K562 (cell line): Measurements from ENCODE around the gene NCKIPSD. TPM values are rescaled to one million over a fixed set of nuclear protein-coding genes. Genes with fewer than 3 reads are reported as not detected.

Experiments
- ATAC-seq: fragments of 200-7000 bp; cut with Tn5 transposase; 3 replicates; pipeline ENCODE4 v1.9.1; 2020; ENCODE audit warnings: moderate library complexity
- BruUV-seq: library from RNA; stranded (reverse); fragments of 400-500 nt; replicated peaks from 2 replicates; lab custom pipeline; 2021; lab: Mats Ljungman, UMichigan
- CTCF ChIA-PET: fragments of 300-600 bp; formaldehyde crosslinking; extraction: SDS; loops from one replicate; lab custom pipeline; 2021; ENCODE audit warnings: low intra/inter-chr PET ratio; lab: Yijun Ruan, JAX
- POLR2A ChIA-PET: fragments of 300-600, 350-650 bp; sonication (Branson Sonifier 250); formaldehyde crosslinking; extraction: SDS; loops from one replicate; lab custom pipeline; 2021; ENCODE audit warnings: antibody characterized with exemption, inconsistent platforms; lab: Yijun Ruan, JAX
- DNase-seq, 4 experiments: peaks; one replicate each; pipeline versions ENCODE4 v3.0.0 to v3.0.0-alpha.2; 2011 to 2018; ENCODE audit warnings: low spot score in 3 of 4, mixed read lengths in 3 of 4; ENCODE audit errors: extremely low read depth in 1 of 4
- FAIRE-seq: peaks from 2 replicates; lab custom pipeline; 2011; peaks lifted over from hg19 to GRCh38; lab: Jason Lieb, UNC
- H2AFZ ChIP-seq: 2 replicates; pipeline ENCODE4 v1.6.0; 2011; ENCODE audit warnings: low read depth, low read length, control low read depth, inconsistent platforms
- H3K27ac ChIP-seq: fragments of 200-600 bp; 3 replicates; pipeline ENCODE4 v1.8.0; 2011; ENCODE audit warnings: low read depth, mild to moderate bottlenecking, control low read depth, inconsistent platforms, low read length, moderate library complexity, mixed read lengths; ENCODE audit errors: extremely low read depth
- H3K27me3 ChIP-seq, 2 experiments: fragments of 300-600 bp in 1 of 2; 2 replicates in 1 of 2; 3 replicates in 1 of 2; pipeline versions ENCODE4 v1.6.0 to v1.8.0; 2011; ENCODE audit warnings: inconsistent platforms in 2 of 2, low read length in 2 of 2, mild to moderate bottlenecking in 1 of 2, mixed read lengths in 1 of 2, moderate library complexity in 1 of 2; ENCODE audit not compliant: control insufficient read depth in 2 of 2, insufficient read depth in 2 of 2
- H3K36me3 ChIP-seq: fragments of 300-600 bp; 3 replicates; pipeline ENCODE4 v1.8.0; 2011; ENCODE audit warnings: mild to moderate bottlenecking, low read length, inconsistent platforms; ENCODE audit not compliant: control insufficient read depth, insufficient read depth
- H3K4me1 ChIP-seq, 2 experiments: fragments of 200-600 bp in 1 of 2; replicated peaks in 1 of 2; 2 replicates in 1 of 2; 3 replicates in 1 of 2; pipeline versions ENCODE4 v1.5.1 to v1.8.0; 2011; ENCODE audit warnings: inconsistent platforms in 2 of 2, low read length in 2 of 2, mild to moderate bottlenecking in 1 of 2, mixed read lengths in 1 of 2, moderate library complexity in 1 of 2; ENCODE audit not compliant: control insufficient read depth in 2 of 2, insufficient read depth in 2 of 2
- H3K4me2 ChIP-seq: 2 replicates; pipeline ENCODE4 v1.6.1; 2011; ENCODE audit warnings: low read length, control low read depth, inconsistent platforms, mixed read lengths; ENCODE audit not compliant: insufficient read depth
- H3K4me3 ChIP-seq: fragments of 200-600 bp; sonication (generic), shearing (Covaris generic); 2 replicates; pipeline ENCODE4 v1.5.1; 2016; ENCODE audit warnings: control low read depth, inconsistent platforms
- H3K79me2 ChIP-seq: fragments of 200-600 bp; 3 replicates; pipeline ENCODE4 v1.8.0; 2011; ENCODE audit warnings: low read length, inconsistent platforms; ENCODE audit not compliant: control insufficient read depth, insufficient read depth
- H3K9ac ChIP-seq, 2 experiments: 2 replicates each; pipeline versions ENCODE4 v1.6.0 to v1.6.1; 2011; ENCODE audit warnings: low read depth in 2 of 2, low read length in 2 of 2, control low read depth in 1 of 2, inconsistent platforms in 1 of 2, mild to moderate bottlenecking in 1 of 2, mixed read lengths in 1 of 2; ENCODE audit not compliant: insufficient read depth in 1 of 2
- H3K9me1 ChIP-seq: one replicate; pipeline ENCODE4 v1.6.0; 2011; ENCODE audit warnings: inconsistent platforms, mild to moderate bottlenecking, low read length, moderate library complexity; ENCODE audit not compliant: control insufficient read depth, insufficient read depth
- H3K9me3 ChIP-seq: replicated peaks from 2 replicates; pipeline ENCODE4 v1.5.1; 2011; ENCODE audit warnings: low read depth, low read length, inconsistent platforms; ENCODE audit not compliant: control insufficient read depth, insufficient read depth
- H4K20me1 ChIP-seq: replicated peaks from 2 replicates; pipeline ENCODE4 v1.6.1; 2011; ENCODE audit warnings: low read length, inconsistent platforms, mixed read lengths; ENCODE audit not compliant: control insufficient read depth, insufficient read depth
- ATF2 ChIP-seq: sonication (generic); formaldehyde crosslinking; IDR thresholded peaks from 2 replicates; pipeline ENCODE4 v1.8.1; 2022; ENCODE audit warnings: missing genetic modification reagents
- CCAR2 ChIP-seq: fragments of 200-400 bp; formaldehyde crosslinking; IDR thresholded peaks from 2 replicates; pipeline ENCODE4 v1.6.1; 2017; ENCODE audit warnings: mild to moderate bottlenecking, low read depth, low read length
- CREM ChIP-seq: IDR thresholded peaks from 2 replicates; pipeline ENCODE4 v1.6.1; 2014; ENCODE audit warnings: antibody characterized with exemption, low read depth
- E2F8 ChIP-seq: fragments of 450-650 bp; IDR thresholded peaks from 2 replicates; pipeline ENCODE4 v1.7.1; 2018; ENCODE audit warnings: mild to moderate bottlenecking, low read depth; ENCODE audit not compliant: partially characterized antibody
- HDGF ChIP-seq: fragments of 450-650 bp; IDR thresholded peaks from 2 replicates; pipeline ENCODE4 v1.6.1; 2016
- REST ChIP-seq, 2 experiments: fragments of 450-650 bp; formaldehyde crosslinking in 1 of 2; IDR thresholded peaks; 2 replicates each; pipeline versions ENCODE4 v1.4.0 to v1.6.1; 2014 to 2020; ENCODE audit warnings: mild to moderate bottlenecking in 2 of 2, borderline replicate concordance in 1 of 2, low read depth in 1 of 2
- SIN3A ChIP-seq, 2 experiments: fragments of 150-350 bp in 1 of 2; IDR thresholded peaks; 2 replicates each; pipeline ENCODE4 v1.6.1; 2011 to 2016; ENCODE audit warnings: borderline replicate concordance in 2 of 2, low read depth in 2 of 2, low read length in 2 of 2, mild to moderate bottlenecking in 2 of 2, moderate library complexity in 2 of 2; ENCODE audit not compliant: control insufficient read depth in 1 of 2
- SIX5 ChIP-seq, 2 experiments: IDR thresholded peaks; 2 replicates each; pipeline ENCODE4 v1.6.1; 2011; ENCODE audit warnings: low read length in 2 of 2, borderline replicate concordance in 1 of 2, low read depth in 1 of 2, mild to moderate bottlenecking in 1 of 2, moderate library complexity in 1 of 2; ENCODE audit not compliant: insufficient read depth in 1 of 2
- WGBS: fragments of 100-300 bp; shearing (Covaris generic); methylation state at CpG from one replicate; pipeline ENCODE4 v1.1.6; 2016; ENCODE audit warnings: low coverage, mixed read lengths; ENCODE audit not compliant: insufficient coverage; ENCODE audit errors: missing lambda C conversion rate; 5-methylcytosine and 5-hydroxymethylcytosine counted together
- in situ Hi-C: fragments of 300-500 bp; cut with MboI; formaldehyde crosslinking; loops from 4 replicates; pipeline ENCODE4 v1.15.0; 2018; ENCODE audit warnings: inconsistent platforms, mixed read lengths
- intact Hi-C: fragments of 100-400 bp; cut with micrococcal nuclease; formaldehyde crosslinking; loops from 2 replicates; pipeline ENCODE4 v1.14.2; 2022
- polyA plus RNA-seq, 8 experiments: library from polyadenylated mRNA; depleted of rRNA in 4 of 8; stranded (reverse) in 5 of 8; unstranded in 3 of 8; fragments of >200 nt; fragmentation: Nextera tagmentation in 2 of 8; fragmentation: Illumina TruSeq in 1 of 8; extraction: Ambion mirVana in 2 of 8; extraction: Trizol in 1 of 8; gene quantifications; 2 replicates each; pipeline versions ENCODE4 v1.2.1 to v1.2.3, GENCODE V29; 2011 to 2014; ENCODE audit warnings: inconsistent platforms in 1 of 8, missing spikeins in 1 of 8
- total RNA-seq, 7 experiments: library from RNA; depleted of rRNA in 6 of 7; stranded (reverse); fragments of >200 nt in 6 of 7; fragmentation: Illumina TruSeq in 2 of 7; extraction: Trizol in 2 of 7; gene quantifications; 2 replicates each; pipeline versions ENCODE4 v1.2.1 to v1.2.3, GENCODE V29; 2011 to 2021; ENCODE audit warnings: low replicate concordance in 1 of 7

NCKIPSD gene
- total and polyA plus RNA-seq, 9 of the 15 experiments (the other 6 are each of a cell fraction or from before 2014, with no cell fraction given): 0.49 to 24.4 (median 12.3) TPM

- 45% methylated on average over 6 of the region's 11 CpGs for WGBS
- no peak for FAIRE-seq
- Histone ChIP-seq H3K9me1 (no peaks in the 10 kb centered on the region), H3K79me2 (no peaks in the 10 kb centered on the region), H3K9ac (peak overlapping the region in 1 of 2 experiments; percentile 6; a peak in 1 of 4 replicates), H3K36me3 (peaks cover 2% of the 10 kb centered on the region; the same call in 1 of the 3 replicates), H4K20me1 (no peaks in the 10 kb centered on the region), H3K9me3 (no peaks in the 10 kb centered on the region), H3K4me1 (peaks cover 2 to 36% of the 10 kb centered on the region in 2 experiments; a peak in 4 of 5 replicates), H3K27ac (peak overlapping the region; percentile 91; the same call in 1 of the 3 replicates), H3K4me3 (no peak overlapping the region), H3K4me2 (peak overlapping the region; percentile 50; the same call in 1 of the 2 replicates), H3K27me3 (no peaks in the 10 kb centered on the region; a peak in 1 of 5 replicates), H2AFZ (0 out of 2 replicates have a peak overlapping the region, but pooled peaks have one; percentile 38)
- DNase-seq: no peak
- POLR2A ChIA-PET: interaction anchor here (0.7 to 1.0 kb wide), 2 partner anchors 15 to 397 kb away, joined by 3 read pairs; no protein-coding TSS in a partner anchor
- CTCF ChIA-PET: no interaction called here
- in situ Hi-C loops (no loop called here), intact Hi-C loops (no loop called here)
- ATAC-seq: no peak
- no TSS peak for BruUV-seq
- TF ChIP-seq CREM (no peak), REST (IDR thresholded peaks at IDR 0.05; ENCODE audit: borderline replicate concordance) (no peak), REST (CRISPR knock-in tag; IDR thresholded peaks at IDR 0.05; ENCODE audit: low read depth) (no peak), ATF2 (CRISPR knock-in tag) (no peak), SIN3A (IDR thresholded peaks at IDR 0.05; ENCODE audit: borderline replicate concordance in 2 of 2, control insufficient read depth in 1 of 2, low read depth in 2 of 2, low read length in 2 of 2) (no peak), SIX5 (IDR thresholded peaks at IDR 0.05; ENCODE audit: borderline replicate concordance in 1 of 2, insufficient read depth in 1 of 2, low read depth in 1 of 2, low read length in 2 of 2) (no peak), E2F8 (no peak), HDGF (no peak), CCAR2 (no peak)
Measured at GRCh38 chr3:48664313-48664644, 21.4 kb downstream of the NCKIPSD start.
